Sigmoid colon (tissue), 7 donors: Measurements from ENCODE around the gene ZNF583. TPM values are rescaled to one million over a fixed set of nuclear protein-coding genes. Genes with fewer than 3 reads are reported as not detected.
A peak's percentile ranks its signal among the peaks of the same experiment; 100 is the strongest.

Source experiments
- DNase-seq: peaks from one replicate; pipeline ENCODE4 v3.0.0-alpha.2; 2019
- H3K27ac ChIP-seq, 4 donors: fragments of 200-600 bp; sonication (generic); one replicate each; pipeline ENCODE4 v1.5.1; 2016 to 2019; ENCODE audit warnings: mild to moderate bottlenecking in 1 of 4
- H3K27me3 ChIP-seq, 3 donors: fragments of 200-600 bp; sonication (generic); one replicate each; pipeline ENCODE4 v1.5.1; 2019; ENCODE audit warnings: mild to moderate bottlenecking in 1 of 3
- H3K36me3 ChIP-seq, 4 donors: fragments of 200-600 bp; sonication (generic); one replicate each; pipeline ENCODE4 v1.5.1; 2016 to 2019
- H3K4me1 ChIP-seq, 4 donors: fragments of 200-600 bp; sonication (generic); one replicate each; pipeline ENCODE4 v1.5.1; 2017 to 2019
- H3K4me3 ChIP-seq, 4 donors: fragments of 200-600 bp; sonication (generic); one replicate each; pipeline ENCODE4 v1.5.1; 2017 to 2019; ENCODE audit warnings: mild to moderate bottlenecking in 2 of 4, moderate library complexity in 1 of 4
- H3K9me3 ChIP-seq, 4 donors: fragments of 200-600 bp in 3 of 4; sonication (generic) in 3 of 4; one replicate each; pipeline versions ENCODE4 v1.5.1 to v1.6.1; 2013 to 2019
- EP300 ChIP-seq, 4 donors: sonication (generic); formaldehyde crosslinking; IDR thresholded peaks; one replicate each; pipeline ENCODE4 v1.6.1; 2017; ENCODE audit warnings: antibody characterized with exemption in 4 of 4
- POLR2A ChIP-seq, 2 donors: fragments of 450-650 bp; IDR thresholded peaks; one replicate each; pipeline ENCODE4 v1.6.1; 2016; ENCODE audit warnings: antibody characterized with exemption in 2 of 2, mild to moderate bottlenecking in 2 of 2, moderate library complexity in 2 of 2
- POLR2AphosphoS5 ChIP-seq, 4 donors: sonication (generic); formaldehyde crosslinking; IDR thresholded peaks; one replicate each; pipeline ENCODE4 v1.6.1; 2017; ENCODE audit warnings: antibody characterized with exemption in 4 of 4
- WGBS, 2 donors: extraction: QIAGEN DNeasy Blood & Tissue Kit; methylation state at CpG; one replicate each; pipeline ENCODE4 v1.1.7; 2013; 5-methylcytosine and 5-hydroxymethylcytosine counted together
- intact Hi-C: fragments of 100-400 bp; cut with DNase I; formaldehyde crosslinking; loops from one replicate; pipeline ENCODE4 v1.15.1; 2023
- polyA plus RNA-seq, 3 donors: library from polyadenylated mRNA; stranded (reverse); fragments of 200-250 nt; gene quantifications; one replicate each; pipeline ENCODE4 v1.2.3, GENCODE V29; 2013
- total RNA-seq, 4 donors: library from RNA; depleted of rRNA; stranded (reverse); fragments of >200 nt; gene quantifications; one replicate each; pipeline ENCODE4 v1.1.0, GENCODE V29; 2016
- TF ChIP-seq, protein P1 (sequence below), 4 experiments: fragments of 450-650 bp in 3 of 4; fragments of 200-600 bp in 1 of 4; IDR thresholded peaks; one replicate each; pipeline ENCODE4 v1.5.1; 2016 to 2019; ENCODE audit warnings: antibody characterized with exemption in 4 of 4, mild to moderate bottlenecking in 3 of 4, moderate library complexity in 2 of 4
- donor health status: healthy with polysubstance abuse.
- donor health status: Bipolar disorder and iron deficiency.
- donor health status: healthy.

Gene ZNF583
- total and polyA plus RNA-seq, 7 donors: under 0.01 to 12.7 (median 8.7) TPM

DNA sequence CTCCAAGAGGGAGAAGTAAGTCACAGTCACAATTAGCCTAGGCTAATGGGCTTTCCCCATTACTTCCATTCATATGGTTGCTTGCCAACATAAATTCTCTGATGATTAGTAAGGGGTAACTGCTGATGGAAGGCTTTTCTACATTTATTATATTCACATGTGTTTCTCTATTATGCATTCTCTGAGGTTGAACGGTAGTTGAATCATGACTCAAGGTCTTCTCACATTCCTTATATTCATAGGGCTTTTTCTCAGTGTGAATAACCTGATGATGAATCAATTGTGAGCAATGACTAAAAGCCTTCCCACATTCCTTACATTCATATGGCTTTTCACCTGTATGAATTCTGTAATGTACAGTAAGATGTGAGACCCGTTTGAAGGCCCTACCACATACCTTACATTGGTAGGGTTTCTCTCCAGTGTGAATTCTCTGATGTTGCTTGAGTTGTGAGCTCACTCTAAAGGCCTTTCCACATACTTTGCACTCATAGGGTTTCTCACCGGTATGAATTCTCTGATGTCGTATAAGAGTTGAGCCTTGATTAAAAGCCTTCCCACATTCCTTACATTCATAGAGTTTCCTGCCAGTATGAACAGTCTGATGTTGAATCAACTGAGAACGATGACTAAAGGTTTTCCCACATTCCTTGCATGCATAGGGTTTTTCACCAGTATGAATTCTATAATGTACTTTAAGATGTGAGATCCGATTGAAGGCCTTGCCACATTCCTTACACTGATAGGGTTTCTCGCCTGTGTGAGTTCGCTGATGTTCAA lies 20.1 kb upstream of the ZNF583 start:
- H3K27me3 ChIP-seq: no peaks in the 10 kb centered on the region
- TF ChIP-seq, protein P1, sequence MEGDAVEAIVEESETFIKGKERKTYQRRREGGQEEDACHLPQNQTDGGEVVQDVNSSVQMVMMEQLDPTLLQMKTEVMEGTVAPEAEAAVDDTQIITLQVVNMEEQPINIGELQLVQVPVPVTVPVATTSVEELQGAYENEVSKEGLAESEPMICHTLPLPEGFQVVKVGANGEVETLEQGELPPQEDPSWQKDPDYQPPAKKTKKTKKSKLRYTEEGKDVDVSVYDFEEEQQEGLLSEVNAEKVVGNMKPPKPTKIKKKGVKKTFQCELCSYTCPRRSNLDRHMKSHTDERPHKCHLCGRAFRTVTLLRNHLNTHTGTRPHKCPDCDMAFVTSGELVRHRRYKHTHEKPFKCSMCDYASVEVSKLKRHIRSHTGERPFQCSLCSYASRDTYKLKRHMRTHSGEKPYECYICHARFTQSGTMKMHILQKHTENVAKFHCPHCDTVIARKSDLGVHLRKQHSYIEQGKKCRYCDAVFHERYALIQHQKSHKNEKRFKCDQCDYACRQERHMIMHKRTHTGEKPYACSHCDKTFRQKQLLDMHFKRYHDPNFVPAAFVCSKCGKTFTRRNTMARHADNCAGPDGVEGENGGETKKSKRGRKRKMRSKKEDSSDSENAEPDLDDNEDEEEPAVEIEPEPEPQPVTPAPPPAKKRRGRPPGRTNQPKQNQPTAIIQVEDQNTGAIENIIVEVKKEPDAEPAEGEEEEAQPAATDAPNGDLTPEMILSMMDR (IDR thresholded peaks at IDR 0.05): no peak
- TF ChIP-seq POLR2A (IDR thresholded peaks at IDR 0.05) (no peak), POLR2AphosphoS5 (IDR thresholded peaks at IDR 0.05) (no peak), EP300 (IDR thresholded peaks at IDR 0.05) (no peak)
- intact Hi-C loops: no loop called here
- H3K4me3 ChIP-seq: no peak overlapping the region
- WGBS, 2 donors: 95 to 97% methylated on average over 8 of the region's 8 CpGs
- H3K4me1 ChIP-seq: no peaks in the 10 kb centered on the region
- H3K36me3 ChIP-seq: peaks cover 4 to 59% (median 23%) of the 10 kb centered on the region in 4 donors
- H3K9me3 ChIP-seq: peaks cover 0 to 36% (median 3%) of the 10 kb centered on the region in 4 donors
- DNase-seq: no peak
- no peak overlapping the region for H3K27ac ChIP-seq

DNA sequence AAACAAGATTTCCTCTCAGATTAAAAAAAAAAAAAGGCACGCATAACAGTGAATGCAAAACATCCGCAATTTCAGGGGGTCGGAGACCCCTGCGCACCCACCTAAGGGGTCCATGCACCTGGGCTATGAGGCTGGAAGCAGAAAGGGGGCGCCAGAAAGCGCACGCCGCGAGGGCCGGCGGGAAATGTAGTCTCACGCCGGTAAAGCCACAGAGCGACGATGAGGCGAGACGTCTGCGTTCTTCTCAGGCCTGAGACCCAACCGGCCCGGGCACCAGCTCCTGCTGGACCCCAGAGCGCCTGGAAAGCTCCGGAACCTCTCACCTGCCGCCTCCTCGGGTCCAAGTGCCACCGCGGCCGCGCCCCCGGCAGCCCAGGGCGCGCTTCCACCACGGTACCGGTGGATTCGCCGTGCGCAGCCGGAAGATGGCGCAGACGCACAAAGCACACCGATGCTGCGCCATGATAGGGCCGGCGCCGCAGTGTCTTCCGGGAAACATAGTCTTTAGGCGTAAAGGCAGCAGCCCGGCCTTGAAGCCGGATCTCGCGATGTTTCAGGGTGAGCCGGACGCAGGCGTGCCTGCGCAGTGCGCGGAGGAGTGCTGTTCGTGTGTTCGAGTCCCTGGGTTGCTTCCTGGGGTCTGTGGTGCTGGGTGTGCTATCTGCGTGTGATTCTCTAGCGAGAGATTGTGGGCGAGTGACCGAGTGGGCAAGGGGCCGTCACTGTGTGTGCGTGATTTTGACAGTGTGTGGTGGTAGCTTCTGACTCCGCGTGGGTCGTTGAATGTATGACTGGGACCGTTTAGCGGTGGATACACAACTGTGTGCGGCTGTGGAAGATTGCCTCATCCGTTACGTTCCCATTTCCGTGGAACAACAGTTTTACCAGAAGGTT lies 10.8 kb upstream of the ZNF583 start, which contains the start of gene ZNF582:
Gene ZNF582 (minus strand): TSS at position 416 of the 894 bp plus-strand sequence. CDS start 1,782 bp downstream, outside the sequence.
- Histone ChIP-seq H3K27ac (peak within 1 kb of the TSS; percentile 83 to 93 (median 92)), H3K36me3 (peaks cover 7 to 37% (median 12%) of the 10 kb centered on the region in 4 donors), H3K4me3 (peak within 1 kb of the TSS; percentile 58 to 83 (median 68)), H3K27me3 (no peaks in the 10 kb centered on the region), H3K4me1 (peaks cover 0 to 14% (median 5%) of the 10 kb centered on the region in 4 donors), H3K9me3 (peaks cover 0 to 5% (median 0%) of the 10 kb centered on the region in 4 donors)
- TF ChIP-seq POLR2AphosphoS5 (IDR thresholded peaks at IDR 0.05) (peak; percentile 36 to 85 (median 77)), POLR2A (IDR thresholded peaks at IDR 0.05) (no peak), EP300 (IDR thresholded peaks at IDR 0.05) (no peak)
- TF ChIP-seq, protein P1 (IDR thresholded peaks at IDR 0.05): peak; percentile 36 to 70 (median 41)
- intact Hi-C loops: loop anchor here (1.0 to 10.0 kb wide), 3 partner anchors 11 to 201 kb away; partner anchors contain the start of genes ZNF471, ZNF583 and ZNF71
- peak; percentile 98 for DNase-seq
- 2 to 6% methylated on average over 73 of the region's 73 CpGs for WGBS, 2 donors

DNA sequence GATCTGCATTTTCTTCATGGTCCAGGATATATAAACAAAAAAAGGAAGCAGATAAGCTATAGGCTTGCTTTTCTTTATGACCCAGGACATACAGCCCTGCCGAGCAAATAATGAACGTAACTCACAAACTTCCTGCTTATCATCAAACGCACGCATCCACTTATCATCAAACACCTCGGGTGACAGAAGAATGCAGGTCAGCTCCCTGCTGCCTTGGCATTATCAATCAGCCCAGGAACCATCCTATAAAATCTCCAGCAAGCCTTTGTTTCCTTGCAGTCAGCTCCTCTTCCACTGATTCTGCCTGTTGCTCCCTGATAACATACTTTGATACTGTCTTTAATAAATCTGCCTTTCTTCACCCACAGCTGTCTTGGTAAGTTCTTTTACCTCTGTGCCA lies 5.3 kb upstream of the ZNF583 start:
- intact Hi-C loops: loop anchor here (10.0 kb wide), 1 partner anchor 196 kb away; the partner anchor contains the start of gene ZNF71
- TF ChIP-seq POLR2AphosphoS5 (IDR thresholded peaks at IDR 0.05): no peak
- TF ChIP-seq, protein P1 (IDR thresholded peaks at IDR 0.05): no peak
- no peak for TF ChIP-seq EP300 (IDR thresholded peaks at IDR 0.05)
- Histone ChIP-seq H3K4me3 (no peak overlapping the region), H3K4me1 (peaks cover 0 to 10% (median 7%) of the 10 kb centered on the region in 4 donors), H3K36me3 (peaks cover 0 to 20% (median 4%) of the 10 kb centered on the region in 4 donors), H3K27me3 (no peaks in the 10 kb centered on the region), H3K9me3 (peaks cover 0 to 11% (median 6%) of the 10 kb centered on the region in 4 donors), H3K27ac (no peak overlapping the region)
- WGBS, 2 donors: 93 to 95% methylated on average over 5 of the region's 5 CpGs
- DNase-seq: no peak

DNA sequence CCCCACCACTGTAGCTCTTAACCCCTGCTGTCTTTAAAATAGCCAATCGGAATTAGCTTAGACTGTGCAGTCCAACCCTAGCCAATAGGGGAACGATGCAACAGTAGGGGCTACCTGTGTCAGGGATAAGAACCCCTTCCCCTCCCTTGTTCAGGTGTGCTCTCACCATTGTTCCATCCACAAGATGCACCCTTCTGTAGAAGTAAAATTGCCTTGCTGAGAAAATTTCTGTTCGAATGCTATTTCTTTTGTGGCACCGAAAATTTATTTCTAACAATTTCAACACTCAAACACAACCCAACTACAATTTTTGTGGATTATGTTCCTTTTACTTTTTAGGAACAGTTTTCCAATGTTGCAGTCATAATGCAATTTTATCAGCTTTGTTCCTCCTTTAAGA lies 3.6 kb upstream of the ZNF583 start:
- TF ChIP-seq EP300 (IDR thresholded peaks at IDR 0.05): no peak
- TF ChIP-seq POLR2AphosphoS5 (IDR thresholded peaks at IDR 0.05): no peak
- TF ChIP-seq, protein P1 (IDR thresholded peaks at IDR 0.05): no peak
- TF ChIP-seq POLR2A (IDR thresholded peaks at IDR 0.05): no peak
- no peaks in the 10 kb centered on the region for H3K27me3 ChIP-seq
- H3K27ac ChIP-seq: no peak overlapping the region
- intact Hi-C loops: loop anchor here (5.0 kb wide), 2 partner anchors 77 to 167 kb away; partner anchors contain the start of genes ZNF470 and ZNF667
- 94 to 97% methylated on average over 4 of the region's 4 CpGs for WGBS, 2 donors
- no peak for DNase-seq
- H3K4me1 ChIP-seq: peaks cover 0 to 17% (median 15%) of the 10 kb centered on the region in 4 donors
- peaks cover 0 to 20% (median 4%) of the 10 kb centered on the region in 4 donors for H3K36me3 ChIP-seq
- no peak overlapping the region for H3K4me3 ChIP-seq
- H3K9me3 ChIP-seq: peaks cover 0 to 11% (median 6%) of the 10 kb centered on the region in 4 donors
